Measurements from ENCODE around the gene LILRA1.
"Not testable (repeated sequence)": the region's sequence is repeated elsewhere in the genome, so short reads cannot be mapped to it uniquely, and the experiment has no call there.

Gene LILRA1

DNA sequence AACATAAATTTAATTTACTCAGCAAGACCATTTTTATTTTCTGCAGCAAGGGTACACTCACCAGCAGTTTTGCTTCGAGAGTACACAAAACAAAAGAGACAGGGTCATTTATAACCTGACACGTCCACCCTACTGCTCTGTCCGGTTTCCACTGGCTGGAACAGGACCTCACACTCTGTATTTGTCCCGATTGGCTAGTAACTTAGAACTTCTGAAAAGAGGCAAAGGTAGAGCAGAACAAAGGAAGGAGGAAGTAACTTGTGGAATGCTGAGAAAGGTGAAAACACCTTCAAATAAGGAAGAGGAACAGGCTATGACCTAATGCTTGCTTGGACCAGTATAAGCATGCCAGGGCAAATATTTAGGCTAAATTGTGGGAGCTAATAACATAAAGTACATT is 34.5 kb downstream of the LILRA1 start:
- H2AK5ac ChIP-seq (ENCODE audit: low read length); H4K91ac ChIP-seq (ENCODE audit: low read depth, low read length); H2BK12ac ChIP-seq (ENCODE audit: low read length); H3K4me3 ChIP-seq (ENCODE audit: low read depth, low read length); H2AFZ ChIP-seq (ENCODE audit: insufficient read depth, low read length, poor library complexity); H3K4ac ChIP-seq (ENCODE audit: low read depth, low read length); H3K27me3 ChIP-seq (ENCODE audit: insufficient read depth, low read length); H4K8ac ChIP-seq (ENCODE audit: low read depth, low read length); DNase-seq; H3K36me3 ChIP-seq (ENCODE audit: control insufficient read depth in 1 of 2, insufficient read depth in 2 of 2, low read length in 2 of 2); H3K27ac ChIP-seq (ENCODE audit: low read depth, low read length); H3K14ac ChIP-seq (ENCODE audit: low read length); H2BK5ac ChIP-seq (ENCODE audit: low read depth, low read length, poor library complexity); H4K12ac ChIP-seq (ENCODE audit: low read depth, low read length); H3K79me2 ChIP-seq (ENCODE audit: control insufficient read depth, insufficient read depth, low read length, poor library complexity); H3K23ac ChIP-seq (ENCODE audit: low read length); H3K79me1 ChIP-seq (ENCODE audit: low read length); H3K4me2 ChIP-seq (ENCODE audit: low read length); H3K18ac ChIP-seq (ENCODE audit: low read length); H3K9ac ChIP-seq (ENCODE audit: low read length); H2BK120ac ChIP-seq (ENCODE audit: insufficient read depth, low read length, poor library complexity); H3K4me1 ChIP-seq (ENCODE audit: control insufficient read depth in 1 of 2, insufficient read depth in 2 of 2, low read length in 2 of 2): not testable (repeated sequence)
- WGBS (ENCODE audit: extremely low coverage, insufficient coverage, insufficient read length), result no CpG with 5 or more reads among the region's 4 CpGs
- peaks cover 51% of the 10 kb centered on the region for H3K9me3 ChIP-seq (ENCODE audit: insufficient read depth, low read depth, low read length)

DNA sequence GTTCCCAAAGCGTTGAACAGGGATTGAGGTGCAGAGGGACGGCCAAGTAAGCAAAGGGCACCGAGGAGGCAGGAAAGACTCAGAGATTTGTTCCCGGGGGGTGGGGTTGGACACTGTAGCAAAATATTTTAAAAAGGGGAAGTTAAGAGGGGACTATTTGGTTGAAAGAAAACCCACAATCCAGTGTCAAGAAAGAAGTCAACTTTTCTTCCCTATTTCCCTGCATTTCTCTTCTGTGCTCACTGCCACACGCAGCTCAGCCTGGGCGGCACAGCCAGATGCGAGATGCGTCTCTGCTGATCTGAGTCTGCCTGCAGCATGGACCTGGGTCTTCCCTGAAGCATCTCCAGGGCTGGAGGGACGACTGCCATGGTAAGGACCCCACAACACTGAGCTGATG is 36.8 kb downstream of the LILRA1 start, which contains the start of gene LILRB1:
LILRB1 (plus strand) TSS at position 223 of the 400 bp plus-strand sequence. CDS start 590 bp downstream, outside the sequence.
- H4K12ac ChIP-seq (ENCODE audit: low read depth, low read length); H3K9ac ChIP-seq (ENCODE audit: low read length); H2AK5ac ChIP-seq (ENCODE audit: low read length); H3K4ac ChIP-seq (ENCODE audit: low read depth, low read length); H2AFZ ChIP-seq (ENCODE audit: insufficient read depth, low read length, poor library complexity); H3K79me1 ChIP-seq (ENCODE audit: low read length); H2BK5ac ChIP-seq (ENCODE audit: low read depth, low read length, poor library complexity); DNase-seq; H4K8ac ChIP-seq (ENCODE audit: low read depth, low read length); H3K18ac ChIP-seq (ENCODE audit: low read length); H3K14ac ChIP-seq (ENCODE audit: low read length); H3K4me2 ChIP-seq (ENCODE audit: low read length); H3K27ac ChIP-seq (ENCODE audit: low read depth, low read length); H2BK120ac ChIP-seq (ENCODE audit: insufficient read depth, low read length, poor library complexity); H4K91ac ChIP-seq (ENCODE audit: low read depth, low read length); H3K36me3 ChIP-seq (ENCODE audit: control insufficient read depth in 1 of 2, insufficient read depth in 2 of 2, low read length in 2 of 2); H2BK12ac ChIP-seq (ENCODE audit: low read length); H3K79me2 ChIP-seq (ENCODE audit: control insufficient read depth, insufficient read depth, low read length, poor library complexity); H3K4me1 ChIP-seq (ENCODE audit: control insufficient read depth in 1 of 2, insufficient read depth in 2 of 2, low read length in 2 of 2); H3K23ac ChIP-seq (ENCODE audit: low read length); H3K27me3 ChIP-seq (ENCODE audit: insufficient read depth, low read length): not testable (repeated sequence)
- H3K4me3 ChIP-seq (ENCODE audit: low read depth, low read length), result peak within 1 kb of the TSS; percentile 4
- WGBS (ENCODE audit: extremely low coverage, insufficient coverage, insufficient read length), result no CpG with 5 or more reads among the region's 9 CpGs
- H3K9me3 ChIP-seq (ENCODE audit: insufficient read depth, low read depth, low read length), result peaks cover 50% of the 10 kb centered on the region

DNA sequence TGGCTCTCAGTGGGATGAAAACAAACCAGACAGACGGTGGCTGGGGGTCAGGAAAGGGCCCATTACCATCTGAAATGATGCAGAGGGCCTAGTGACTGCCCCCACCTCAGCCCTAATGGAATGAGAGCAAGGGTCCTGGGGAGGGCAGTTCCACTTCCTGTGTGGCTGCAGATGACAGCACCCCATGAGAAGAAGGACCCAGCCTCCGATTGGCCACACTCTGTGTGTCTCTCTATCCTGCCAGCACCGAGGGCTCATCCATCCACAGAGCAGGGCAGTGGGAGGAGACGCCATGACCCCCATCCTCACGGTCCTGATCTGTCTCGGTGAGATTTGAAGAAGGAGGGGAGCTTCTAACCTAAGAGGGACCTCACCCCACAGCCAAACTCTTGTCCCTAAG is 37.4 kb downstream of the LILRA1 start:
- DNase-seq, result no peak
- Histone ChIP-seq H3K79me1 (ENCODE audit: low read length) (no peaks in the 10 kb centered on the region), H2AK5ac (ENCODE audit: low read length) (no peak overlapping the region), H3K4me3 (ENCODE audit: low read depth, low read length) (no peak overlapping the region), H2BK12ac (ENCODE audit: low read length) (no peak overlapping the region), H4K91ac (ENCODE audit: low read depth, low read length) (no peak overlapping the region), H3K36me3 (ENCODE audit: control insufficient read depth in 1 of 2, insufficient read depth in 2 of 2, low read length in 2 of 2) (no peaks in the 10 kb centered on the region), H2BK5ac (ENCODE audit: low read depth, low read length, poor library complexity) (no peak overlapping the region), H3K27me3 (ENCODE audit: insufficient read depth, low read length) (peaks cover 2% of the 10 kb centered on the region), H3K4ac (ENCODE audit: low read depth, low read length) (no peak overlapping the region), H3K14ac (ENCODE audit: low read length) (no peak overlapping the region), H3K4me2 (ENCODE audit: low read length) (no peak overlapping the region), H3K79me2 (ENCODE audit: control insufficient read depth, insufficient read depth, low read length, poor library complexity) (no peaks in the 10 kb centered on the region), H2BK120ac (ENCODE audit: insufficient read depth, low read length, poor library complexity) (no peak overlapping the region), H3K9me3 (ENCODE audit: insufficient read depth, low read depth, low read length) (peaks cover 54% of the 10 kb centered on the region), H3K4me1 (ENCODE audit: control insufficient read depth in 1 of 2, insufficient read depth in 2 of 2, low read length in 2 of 2) (no peaks in the 10 kb centered on the region), H3K18ac (ENCODE audit: low read length) (no peak overlapping the region), H2AFZ (ENCODE audit: insufficient read depth, low read length, poor library complexity) (no peak overlapping the region), H4K8ac (ENCODE audit: low read depth, low read length) (no peak overlapping the region), H3K9ac (ENCODE audit: low read length) (no peak overlapping the region), H3K23ac (ENCODE audit: low read length) (no peak overlapping the region), H3K27ac (ENCODE audit: low read depth, low read length) (no peak overlapping the region), H4K12ac (ENCODE audit: low read depth, low read length) (no peak overlapping the region)
- no CpG with 5 or more reads among the region's 6 CpGs for WGBS (ENCODE audit: extremely low coverage, insufficient coverage, insufficient read length)

DNA sequence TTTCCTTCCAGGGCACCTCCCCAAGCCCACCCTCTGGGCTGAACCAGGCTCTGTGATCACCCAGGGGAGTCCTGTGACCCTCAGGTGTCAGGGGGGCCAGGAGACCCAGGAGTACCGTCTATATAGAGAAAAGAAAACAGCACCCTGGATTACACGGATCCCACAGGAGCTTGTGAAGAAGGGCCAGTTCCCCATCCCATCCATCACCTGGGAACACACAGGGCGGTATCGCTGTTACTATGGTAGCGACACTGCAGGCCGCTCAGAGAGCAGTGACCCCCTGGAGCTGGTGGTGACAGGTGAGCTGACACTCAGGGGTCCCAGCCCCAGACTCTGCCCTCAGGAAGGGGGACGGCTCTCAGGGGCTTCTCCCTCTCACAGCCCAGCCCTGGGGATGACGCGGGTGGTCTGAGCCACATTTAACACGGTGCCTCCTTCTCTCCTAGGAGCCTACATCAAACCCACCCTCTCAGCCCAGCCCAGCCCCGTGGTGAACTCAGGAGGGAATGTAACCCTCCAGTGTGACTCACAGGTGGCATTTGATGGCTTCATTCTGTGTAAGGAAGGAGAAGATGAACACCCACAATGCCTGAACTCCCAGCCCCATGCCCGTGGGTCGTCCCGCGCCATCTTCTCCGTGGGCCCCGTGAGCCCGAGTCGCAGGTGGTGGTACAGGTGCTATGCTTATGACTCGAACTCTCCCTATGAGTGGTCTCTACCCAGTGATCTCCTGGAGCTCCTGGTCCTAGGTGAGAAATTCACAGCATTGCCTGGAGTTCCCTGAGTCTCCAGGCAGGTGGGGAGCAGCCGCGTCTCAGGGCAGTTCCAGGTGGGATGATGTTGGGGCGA is 38.3 kb downstream of the LILRA1 start:
- H3K36me3 ChIP-seq (ENCODE audit: control insufficient read depth in 1 of 2, insufficient read depth in 2 of 2, low read length in 2 of 2); H3K4me1 ChIP-seq (ENCODE audit: control insufficient read depth in 1 of 2, insufficient read depth in 2 of 2, low read length in 2 of 2); H2BK120ac ChIP-seq (ENCODE audit: insufficient read depth, low read length, poor library complexity); H3K9ac ChIP-seq (ENCODE audit: low read length); H3K79me1 ChIP-seq (ENCODE audit: low read length); H2BK5ac ChIP-seq (ENCODE audit: low read depth, low read length, poor library complexity); H3K27ac ChIP-seq (ENCODE audit: low read depth, low read length); H3K4ac ChIP-seq (ENCODE audit: low read depth, low read length); H2AK5ac ChIP-seq (ENCODE audit: low read length); H4K91ac ChIP-seq (ENCODE audit: low read depth, low read length); H2BK12ac ChIP-seq (ENCODE audit: low read length); H3K79me2 ChIP-seq (ENCODE audit: control insufficient read depth, insufficient read depth, low read length, poor library complexity); H3K4me2 ChIP-seq (ENCODE audit: low read length); H3K14ac ChIP-seq (ENCODE audit: low read length); H2AFZ ChIP-seq (ENCODE audit: insufficient read depth, low read length, poor library complexity); H3K18ac ChIP-seq (ENCODE audit: low read length); H4K8ac ChIP-seq (ENCODE audit: low read depth, low read length); H3K27me3 ChIP-seq (ENCODE audit: insufficient read depth, low read length); H3K4me3 ChIP-seq (ENCODE audit: low read depth, low read length); DNase-seq; H4K12ac ChIP-seq (ENCODE audit: low read depth, low read length); H3K23ac ChIP-seq (ENCODE audit: low read length): not testable (repeated sequence)
- no CpG with 5 or more reads among the region's 23 CpGs for WGBS (ENCODE audit: extremely low coverage, insufficient coverage, insufficient read length)
- peaks cover 60% of the 10 kb centered on the region for H3K9me3 ChIP-seq (ENCODE audit: insufficient read depth, low read depth, low read length)

All from trophoblast cell (in vitro differentiated cells and primary cell).